Vagina (tissue), 2 donors: ENCODE measurements around the gene IQCN.

Experiments used
- POLR2A ChIP-seq, 2 donors: fragments of 450-650 bp; IDR thresholded peaks; one replicate each; pipeline ENCODE4 v1.6.1; 2017; ENCODE audit warnings: antibody characterized with exemption in 2 of 2, mild to moderate bottlenecking in 2 of 2, moderate library complexity in 2 of 2
- POLR2AphosphoS5 ChIP-seq, 2 donors: sonication (generic); formaldehyde crosslinking; IDR thresholded peaks; one replicate each; pipeline ENCODE4 v1.9.0; 2017; ENCODE audit warnings: antibody characterized with exemption in 2 of 2, mild to moderate bottlenecking in 2 of 2, low read depth in 1 of 2; ENCODE audit not compliant: insufficient read depth in 1 of 2
- TF ChIP-seq, protein P1 (sequence below), 3 experiments: fragments of 450-650 bp in 2 of 3; fragments of 200-600 bp in 1 of 3; sonication (generic) in 1 of 3; IDR thresholded peaks; one replicate each; pipeline ENCODE4 v1.5.1; 2017 to 2019; ENCODE audit warnings: antibody characterized with exemption in 3 of 3, mild to moderate bottlenecking in 2 of 3, moderate library complexity in 2 of 3

DNA sequence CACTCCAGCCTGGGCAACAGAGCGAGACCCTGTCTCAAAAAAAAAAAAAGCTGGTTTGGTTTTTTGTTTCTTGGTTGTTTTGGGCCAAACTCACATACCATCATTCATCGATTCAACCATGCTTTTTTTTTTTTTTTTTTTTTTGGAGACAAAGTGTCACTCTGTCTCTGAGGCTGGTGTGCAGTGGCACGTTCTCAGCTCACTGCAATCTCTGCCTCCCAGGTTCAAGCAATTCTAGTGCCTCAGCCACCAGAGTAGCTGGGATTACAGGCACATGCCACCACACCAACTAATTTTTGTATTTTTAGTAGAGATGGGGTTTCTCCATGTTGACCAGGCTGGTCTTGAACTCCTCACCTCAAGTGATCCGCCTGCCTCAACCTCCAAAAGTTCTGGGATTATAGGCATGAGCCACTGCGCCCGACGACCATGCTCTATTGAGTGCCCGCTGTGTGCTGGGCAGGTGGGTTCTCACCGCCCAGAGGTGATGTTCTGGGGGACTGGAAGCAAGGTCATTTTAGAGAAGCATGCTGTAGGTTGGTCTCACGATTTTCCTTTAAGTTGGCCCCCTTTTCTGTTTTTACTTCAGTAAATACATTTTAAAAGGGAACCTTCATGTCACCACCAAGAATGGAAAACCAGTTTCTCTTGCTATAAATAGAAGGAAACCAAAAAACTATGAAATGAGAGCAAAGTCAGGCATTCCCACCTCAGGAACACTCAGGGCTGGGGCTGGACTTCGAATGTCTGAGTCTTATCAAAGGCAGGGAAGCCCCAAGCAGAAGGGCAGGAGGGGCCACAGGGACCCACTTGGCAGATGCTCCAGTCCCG lies 15.4 kb upstream of the IQCN start:
- TF ChIP-seq, protein P1, sequence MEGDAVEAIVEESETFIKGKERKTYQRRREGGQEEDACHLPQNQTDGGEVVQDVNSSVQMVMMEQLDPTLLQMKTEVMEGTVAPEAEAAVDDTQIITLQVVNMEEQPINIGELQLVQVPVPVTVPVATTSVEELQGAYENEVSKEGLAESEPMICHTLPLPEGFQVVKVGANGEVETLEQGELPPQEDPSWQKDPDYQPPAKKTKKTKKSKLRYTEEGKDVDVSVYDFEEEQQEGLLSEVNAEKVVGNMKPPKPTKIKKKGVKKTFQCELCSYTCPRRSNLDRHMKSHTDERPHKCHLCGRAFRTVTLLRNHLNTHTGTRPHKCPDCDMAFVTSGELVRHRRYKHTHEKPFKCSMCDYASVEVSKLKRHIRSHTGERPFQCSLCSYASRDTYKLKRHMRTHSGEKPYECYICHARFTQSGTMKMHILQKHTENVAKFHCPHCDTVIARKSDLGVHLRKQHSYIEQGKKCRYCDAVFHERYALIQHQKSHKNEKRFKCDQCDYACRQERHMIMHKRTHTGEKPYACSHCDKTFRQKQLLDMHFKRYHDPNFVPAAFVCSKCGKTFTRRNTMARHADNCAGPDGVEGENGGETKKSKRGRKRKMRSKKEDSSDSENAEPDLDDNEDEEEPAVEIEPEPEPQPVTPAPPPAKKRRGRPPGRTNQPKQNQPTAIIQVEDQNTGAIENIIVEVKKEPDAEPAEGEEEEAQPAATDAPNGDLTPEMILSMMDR (IDR thresholded peaks at IDR 0.05), result no peak
- no peak for TF ChIP-seq POLR2A (IDR thresholded peaks at IDR 0.05)
- TF ChIP-seq POLR2AphosphoS5 (IDR thresholded peaks at IDR 0.05; ENCODE audit: insufficient read depth in 1 of 2, low read depth in 1 of 2), result no peak
